Measurements from ENCODE around the gene SLC28A1. TPM values are rescaled to one million over a fixed set of nuclear protein-coding genes. Genes with fewer than 3 reads are reported as not detected.

The SLC28A1 gene
- total RNA-seq, 2 experiments from 2014 or later: not detected

DNA sequence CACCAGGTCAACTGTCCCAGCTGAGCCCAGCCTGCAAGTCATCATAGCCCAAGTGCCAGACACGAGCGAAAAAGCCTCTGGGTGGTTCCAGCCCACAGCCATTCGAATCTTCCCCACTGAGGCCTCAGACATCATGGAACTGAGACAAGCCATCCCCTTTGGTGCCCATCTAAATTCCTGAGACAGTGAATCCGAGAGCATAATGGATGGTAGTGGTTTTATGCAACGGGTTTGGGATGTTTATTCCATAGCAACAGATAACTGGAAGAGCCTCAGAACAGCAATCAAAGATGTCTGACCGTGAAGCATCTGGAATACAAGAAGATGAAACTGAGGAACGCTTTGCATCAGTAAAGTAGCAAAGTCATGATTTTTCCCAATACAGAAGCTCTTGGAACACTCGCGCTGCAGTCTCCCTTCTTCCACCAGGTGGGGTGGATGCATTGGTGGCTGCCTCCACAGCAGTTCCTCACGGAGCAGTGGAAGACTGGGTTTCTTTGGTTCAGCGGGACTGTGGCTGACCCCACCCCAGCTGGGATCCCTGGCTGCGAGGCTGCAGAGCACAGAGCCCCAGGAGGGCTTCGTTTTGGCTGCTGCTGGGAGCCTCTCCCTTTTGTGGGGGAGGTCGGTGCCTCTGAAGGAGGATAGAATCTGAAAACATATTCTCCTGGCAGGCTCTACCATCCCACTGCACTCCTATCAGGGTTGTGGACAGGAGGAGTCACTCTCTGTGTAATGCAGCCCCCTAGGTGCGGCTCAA, 70.8 kb downstream of the SLC28A1 start:
- peaks cover 3% of the 10 kb centered on the region for H3K4me1 Mint-ChIP-seq (ENCODE audit: low read depth)
- H3K27ac Mint-ChIP-seq: no peak overlapping the region
- peak; percentile 63 for DNase-seq
- H3K4me3 Mint-ChIP-seq: no peak overlapping the region
- intact Hi-C loops (cut with micrococcal nuclease): loop anchor here (2.0 kb wide), 1 partner anchor 90 kb away; no protein-coding TSS in a partner anchor
- CTCF ChIA-PET: interaction anchor here (0.6 to 3.3 kb wide), 9 partner anchors 19 to 370 kb away, joined by 3 to 22 read pairs (median 4); no protein-coding TSS in a partner anchor
- no peaks in the 10 kb centered on the region for H3K36me3 Mint-ChIP-seq
- peaks cover 1% of the 10 kb centered on the region for H3K27me3 Mint-ChIP-seq
- H3K9me3 Mint-ChIP-seq: no peaks in the 10 kb centered on the region
- POLR2A ChIA-PET: no interaction called here

- no peak overlapping the region for H3K4me3 Mint-ChIP-seq
Observed at GRCh38 chr15:84956199-84956598, 71.7 kb downstream of the SLC28A1 start.

GRCh38 chr15:84960391-84961113, 76.1 kb downstream of the SLC28A1 start:
- POLR2A ChIA-PET: no interaction called here
- Mint-ChIP-seq H3K9me3 (no peaks in the 10 kb centered on the region), H3K4me1 (ENCODE audit: low read depth) (peaks cover 3% of the 10 kb centered on the region), H3K27me3 (peaks cover 2% of the 10 kb centered on the region), H3K27ac (no peak overlapping the region), H3K4me3 (no peak overlapping the region), H3K36me3 (no peaks in the 10 kb centered on the region)
- CTCF ChIA-PET: no interaction called here
- DNase-seq: no peak
- intact Hi-C loops (cut with micrococcal nuclease): no loop called here

More at GRCh38 chr15:84956199-84956598, 71.7 kb downstream of the SLC28A1 start:
- ChIA-PET POLR2A (no interaction called here), CTCF (interaction anchor here (0.7 kb wide), 1 partner anchor 11 kb away, joined by 4 read pairs; no protein-coding TSS in a partner anchor)
- Mint-ChIP-seq H3K27me3 (peaks cover 1% of the 10 kb centered on the region), H3K9me3 (no peaks in the 10 kb centered on the region), H3K4me1 (ENCODE audit: low read depth) (peaks cover 3% of the 10 kb centered on the region), H3K36me3 (no peaks in the 10 kb centered on the region), H3K27ac (no peak overlapping the region)
- intact Hi-C loops (cut with micrococcal nuclease): no loop called here
- DNase-seq: no peak

DNA sequence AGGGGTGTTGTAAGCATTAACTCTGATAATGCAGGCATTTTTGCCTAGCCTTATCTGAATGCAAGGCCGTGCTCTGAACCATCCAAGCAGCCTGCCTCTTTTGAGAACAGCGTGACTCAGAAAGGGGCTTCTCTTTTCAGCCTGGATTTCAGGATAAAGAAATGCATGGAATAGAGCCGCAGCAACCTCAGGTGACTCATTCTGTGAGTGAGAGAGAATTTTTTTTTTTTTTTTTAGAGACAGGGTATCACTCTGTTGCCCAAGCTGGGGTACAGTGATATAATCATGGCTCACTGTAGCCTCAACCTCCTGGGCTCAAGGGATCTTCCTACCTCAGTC, 76.6 kb downstream of the SLC28A1 start:
- Mint-ChIP-seq H3K27ac (no peak overlapping the region), H3K4me1 (ENCODE audit: low read depth) (no peaks in the 10 kb centered on the region), H3K4me3 (no peak overlapping the region), H3K9me3 (no peaks in the 10 kb centered on the region), H3K27me3 (peaks cover 2% of the 10 kb centered on the region), H3K36me3 (no peaks in the 10 kb centered on the region)
- CTCF ChIA-PET: no interaction called here
- POLR2A ChIA-PET: no interaction called here
- intact Hi-C loops (cut with micrococcal nuclease): no loop called here
- no peak for DNase-seq

DNA sequence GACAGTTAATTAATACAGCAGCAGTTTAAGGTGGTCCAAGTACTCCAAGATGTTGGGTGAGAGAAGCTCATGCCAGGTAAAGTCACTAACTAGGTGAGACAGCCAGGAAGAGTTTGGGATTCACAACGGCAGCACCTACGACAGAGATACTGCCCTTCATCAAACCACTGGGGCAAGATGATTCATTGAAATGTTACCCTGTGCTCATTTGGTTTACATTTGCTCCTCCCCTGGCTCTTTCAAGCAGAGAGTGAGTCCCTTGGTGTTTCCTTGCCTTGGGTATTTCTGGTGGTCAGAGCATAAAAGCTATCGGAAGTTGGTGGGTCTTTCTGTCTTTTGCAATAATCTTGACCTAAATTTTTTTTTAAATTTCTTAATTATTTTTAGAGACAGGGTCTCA, 77.2 kb downstream of the SLC28A1 start:
- ChIA-PET POLR2A (no interaction called here), CTCF (no interaction called here)
- no peak for DNase-seq
- H3K36me3 Mint-ChIP-seq: no peaks in the 10 kb centered on the region
- peaks cover 2% of the 10 kb centered on the region for H3K27me3 Mint-ChIP-seq
- intact Hi-C loops (cut with micrococcal nuclease): no loop called here
- H3K9me3 Mint-ChIP-seq: no peaks in the 10 kb centered on the region
- no peak overlapping the region for H3K27ac Mint-ChIP-seq
- no peaks in the 10 kb centered on the region for H3K4me1 Mint-ChIP-seq (ENCODE audit: low read depth)
- no peak overlapping the region for H3K4me3 Mint-ChIP-seq

- H3K4me3 Mint-ChIP-seq: no peak overlapping the region
Observed at GRCh38 chr15:84962955-84963354, 78.5 kb downstream of the SLC28A1 start.

DNA sequence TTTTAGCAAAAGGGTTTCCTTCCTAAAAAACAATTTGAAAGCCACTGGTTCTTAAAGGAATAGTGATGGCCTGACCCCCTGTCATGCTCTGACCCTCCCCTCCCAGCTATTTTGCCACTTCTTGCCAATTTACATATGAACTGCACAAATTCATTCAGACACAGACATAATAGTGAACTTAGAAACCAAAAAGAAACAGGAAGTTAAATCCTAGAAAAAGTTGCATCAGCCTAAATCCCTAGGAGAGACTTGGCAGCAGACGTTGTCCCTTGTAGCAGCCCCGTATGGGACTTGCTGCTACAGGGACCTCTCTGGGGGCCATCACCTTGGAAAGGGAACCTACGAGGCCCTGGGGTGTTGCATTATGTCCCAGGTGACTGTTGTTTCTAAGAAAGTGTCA, 82.9 kb downstream of the SLC28A1 start:
- no peaks in the 10 kb centered on the region for H3K9me3 Mint-ChIP-seq
- CTCF ChIA-PET: interaction anchor here (0.5 kb wide), 1 partner anchor 11 kb away, joined by 4 read pairs; no protein-coding TSS in a partner anchor

More at GRCh38 chr15:84962955-84963354, 78.5 kb downstream of the SLC28A1 start:
- Mint-ChIP-seq H3K27me3 (peaks cover 1% of the 10 kb centered on the region), H3K27ac (no peak overlapping the region), H3K36me3 (no peaks in the 10 kb centered on the region), H3K9me3 (no peaks in the 10 kb centered on the region), H3K4me1 (ENCODE audit: low read depth) (no peaks in the 10 kb centered on the region)
- no peak for DNase-seq
- intact Hi-C loops (cut with micrococcal nuclease): no loop called here
- ChIA-PET CTCF (interaction anchor here (0.6 to 1.3 kb wide), 2 partner anchors 81 to 206 kb away, joined by 3 read pairs; no protein-coding TSS in a partner anchor), POLR2A (no interaction called here)

GRCh38 chr15:84968301-84968700, 83.8 kb downstream of the SLC28A1 start:
- intact Hi-C loops (cut with micrococcal nuclease): no loop called here
- CTCF ChIA-PET: no interaction called here

More for the DNA sequence above, 82.9 kb downstream of the SLC28A1 start:
- no peak for DNase-seq
- no peak overlapping the region for H3K4me3 Mint-ChIP-seq
- intact Hi-C loops (cut with micrococcal nuclease): no loop called here
- H3K27ac Mint-ChIP-seq: no peak overlapping the region
- peaks cover 1% of the 10 kb centered on the region for H3K27me3 Mint-ChIP-seq
- no peaks in the 10 kb centered on the region for H3K4me1 Mint-ChIP-seq (ENCODE audit: low read depth)
- POLR2A ChIA-PET: no interaction called here
- H3K36me3 Mint-ChIP-seq: no peaks in the 10 kb centered on the region

GRCh38 chr15:84969257-84969656, 84.8 kb downstream of the SLC28A1 start:
- Mint-ChIP-seq H3K4me1 (ENCODE audit: low read depth) (no peaks in the 10 kb centered on the region), H3K27me3 (no peaks in the 10 kb centered on the region), H3K36me3 (no peaks in the 10 kb centered on the region), H3K27ac (no peak overlapping the region), H3K4me3 (no peak overlapping the region), H3K9me3 (no peaks in the 10 kb centered on the region)
- DNase-seq: no peak
- ChIA-PET POLR2A (no interaction called here), CTCF (no interaction called here)
- intact Hi-C loops (cut with micrococcal nuclease): no loop called here

More at GRCh38 chr15:84968301-84968700, 83.8 kb downstream of the SLC28A1 start:
- Mint-ChIP-seq H3K9me3 (no peaks in the 10 kb centered on the region), H3K4me3 (no peak overlapping the region), H3K4me1 (ENCODE audit: low read depth) (no peaks in the 10 kb centered on the region), H3K27me3 (peaks cover 1% of the 10 kb centered on the region), H3K27ac (no peak overlapping the region), H3K36me3 (no peaks in the 10 kb centered on the region)
- no peak for DNase-seq
- POLR2A ChIA-PET: no interaction called here

DNA sequence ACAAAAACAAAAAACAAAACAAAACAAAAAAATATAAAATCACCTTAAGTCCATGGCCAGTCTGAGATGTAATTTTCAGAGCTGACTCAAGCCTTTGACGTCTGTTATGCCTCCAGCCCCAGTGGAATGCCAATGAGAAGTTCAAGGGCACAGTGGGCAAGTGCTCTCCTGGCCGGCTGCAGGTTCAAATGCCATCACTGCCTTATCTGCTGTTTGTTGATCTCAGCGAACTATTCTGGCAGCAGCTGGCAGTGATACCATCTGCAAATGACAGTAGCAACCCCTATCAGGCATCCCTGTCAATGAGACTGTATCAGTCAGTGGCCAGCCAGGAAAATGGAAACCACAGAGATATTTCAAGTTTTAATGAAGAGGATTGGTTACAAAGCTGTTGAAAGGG, 86.4 kb downstream of the SLC28A1 start:
- CTCF ChIA-PET: interaction anchor here (1.1 kb wide), 1 partner anchor 10 kb away, joined by 3 read pairs; no protein-coding TSS in a partner anchor
- Mint-ChIP-seq H3K9me3 (no peaks in the 10 kb centered on the region), H3K4me3 (no peak overlapping the region), H3K27me3 (peaks cover 3% of the 10 kb centered on the region), H3K27ac (no peak overlapping the region), H3K36me3 (no peaks in the 10 kb centered on the region), H3K4me1 (ENCODE audit: low read depth) (no peaks in the 10 kb centered on the region)
- intact Hi-C loops (cut with micrococcal nuclease): no loop called here
- POLR2A ChIA-PET: no interaction called here
- no peak for DNase-seq

- POLR2A ChIA-PET: no interaction called here
- H3K9me3 Mint-ChIP-seq: no peaks in the 10 kb centered on the region
- no peak overlapping the region for H3K4me3 Mint-ChIP-seq
- H3K36me3 Mint-ChIP-seq: no peaks in the 10 kb centered on the region
- H3K27ac Mint-ChIP-seq: no peak overlapping the region
- CTCF ChIA-PET: interaction anchor here (0.8 kb wide), 1 partner anchor 19 kb away, joined by 3 read pairs; no protein-coding TSS in a partner anchor
- no peaks in the 10 kb centered on the region for H3K4me1 Mint-ChIP-seq (ENCODE audit: low read depth)
- no peak for DNase-seq
- peaks cover 3% of the 10 kb centered on the region for H3K27me3 Mint-ChIP-seq
- intact Hi-C loops (cut with micrococcal nuclease): no loop called here
Observed at GRCh38 chr15:84973492-84974460, 89.3 kb downstream of the SLC28A1 start.

- H3K9me3 Mint-ChIP-seq: no peaks in the 10 kb centered on the region
- intact Hi-C loops (cut with micrococcal nuclease): no loop called here
- no peak for DNase-seq
- ChIA-PET POLR2A (no interaction called here), CTCF (no interaction called here)
- no peak overlapping the region for H3K4me3 Mint-ChIP-seq
- no peaks in the 10 kb centered on the region for H3K36me3 Mint-ChIP-seq
- H3K27ac Mint-ChIP-seq: no peak overlapping the region
- H3K4me1 Mint-ChIP-seq (ENCODE audit: low read depth): peaks cover 7% of the 10 kb centered on the region
- peaks cover 3% of the 10 kb centered on the region for H3K27me3 Mint-ChIP-seq
Observed at GRCh38 chr15:84975871-84976351, 91.4 kb downstream of the SLC28A1 start.
